SK-N-MC (cell line): ENCODE results near the gene CIBAR2.

Experiments
- EZH2 ChIP-seq: fragments of 200-600 bp; sonication (generic); IDR thresholded peaks from one replicate; pipeline ENCODE4 v1.6.1; 2017; ENCODE audit warnings: antibody characterized with exemption
- FOXP2 ChIP-seq: optimal IDR thresholded peaks from 2 replicates; pipeline ENCODE3; 2011; ENCODE audit warnings: mild to moderate bottlenecking, moderate library complexity; ENCODE audit not compliant: insufficient read depth; ENCODE audit errors: extremely low read length, control extremely low read depth
- POLR2AphosphoS5 ChIP-seq: IDR thresholded peaks from 2 replicates; pipeline ENCODE4 v1.6.1; 2012; ENCODE audit warnings: mild to moderate bottlenecking, low read depth, low read length, borderline replicate concordance

- TF ChIP-seq EZH2 (no peak), POLR2AphosphoS5 (no peak), FOXP2 (no peak)
Observed at GRCh38 chr16:85103114-85104079, 8.9 kb downstream of the CIBAR2 start.
